ENCODE data around the gene GLTP. TPM values are rescaled to one million over a fixed set of nuclear protein-coding genes. Genes with fewer than 3 reads are reported as not detected.

The GLTP gene
- total and polyA plus RNA-seq, 3 experiments from 2014 or later = 39.3 to 67.4 (median 42.7) TPM

DNA sequence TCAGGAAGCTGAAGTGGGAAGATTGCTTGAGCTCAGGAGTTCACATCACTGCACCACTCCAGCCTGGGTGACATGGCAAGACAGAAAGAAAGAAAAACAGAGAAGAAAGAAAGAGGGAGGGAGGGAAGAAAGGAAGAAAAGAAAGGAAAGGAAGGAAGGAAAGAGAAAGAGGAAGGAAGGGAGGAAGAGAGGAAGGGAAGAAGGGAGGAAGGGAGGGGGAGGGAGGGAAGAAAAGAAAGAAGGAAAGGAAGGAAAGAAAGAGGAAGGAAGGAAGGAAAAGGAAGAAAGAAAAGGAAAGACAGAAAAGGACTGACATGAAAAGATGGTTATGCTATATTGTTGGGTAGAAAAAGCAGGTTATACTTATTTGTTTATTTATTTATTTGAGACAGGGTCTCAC lies 3.9 kb downstream of the GLTP start:
- Mint-ChIP-seq H3K9me3 (peaks cover 0 to 3% (median 0%) of the 10 kb centered on the region in 5 donors), H3K4me1 (peaks cover 55 to 74% (median 74%) of the 10 kb centered on the region in 3 donors), H3K27me3 (no peaks in the 10 kb centered on the region), H3K36me3 (peaks cover 4 to 38% (median 4%) of the 10 kb centered on the region in 3 donors), H3K4me3 (peak overlapping the region in 1 of 7 donors; percentile 52), H3K27ac (peak overlapping the region in 4 of 8 donors; percentile 37 to 68 (median 52))
- Histone ChIP-seq H3K27me3 (ENCODE audit: insufficient read depth, low read length, poor library complexity, severe bottlenecking) (no peaks in the 10 kb centered on the region), H3K4me3 (ENCODE audit: low read length) (no peak overlapping the region), H3K4me1 (ENCODE audit: insufficient read depth, low read length) (peaks cover 30% of the 10 kb centered on the region), H3K36me3 (ENCODE audit: insufficient read depth, low read length) (no peaks in the 10 kb centered on the region), H3K9me3 (ENCODE audit: low read length) (no peaks in the 10 kb centered on the region), H3K27ac (ENCODE audit: low read depth, low read length) (no peak overlapping the region)
- no peak for DNase-seq
- POLR2A ChIA-PET = no interaction called here
- CTCF ChIA-PET = interaction anchor here (0.9 kb wide), 1 partner anchor 71 kb away, joined by 3 read pairs; no protein-coding TSS in a partner anchor

DNA sequence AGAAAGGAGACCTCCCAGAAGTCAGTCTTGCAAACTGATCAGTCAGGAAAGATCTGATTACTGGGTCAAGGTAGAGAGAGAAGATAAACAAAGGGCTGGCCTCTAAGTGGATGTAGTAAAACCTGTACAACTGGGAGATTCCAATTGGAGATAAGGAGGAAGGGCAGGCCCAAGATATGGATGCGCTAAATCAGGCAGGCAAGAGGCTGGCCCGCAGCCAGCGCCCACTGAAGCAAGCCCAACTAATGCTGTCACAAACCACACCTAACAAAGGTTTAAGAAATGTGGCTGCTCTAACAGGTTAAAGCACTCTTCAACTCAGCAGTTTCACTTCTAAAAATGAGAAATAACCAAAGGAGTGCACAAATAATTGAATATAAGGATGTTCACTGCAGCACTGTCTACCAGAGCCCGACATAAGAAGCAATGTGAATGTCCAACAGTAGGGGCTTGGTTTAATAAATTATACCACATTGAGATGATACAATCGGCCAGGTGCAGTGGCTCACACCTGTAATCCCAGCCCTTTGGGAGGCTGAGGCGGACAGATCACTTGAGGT lies 4.7 kb downstream of the GLTP start:
- Mint-ChIP-seq H3K9me3 (peaks cover 0 to 3% (median 0%) of the 10 kb centered on the region in 5 donors), H3K4me3 (peak overlapping the region in 2 of 7 donors; percentile 8 to 52), H3K36me3 (peaks cover 4 to 40% (median 5%) of the 10 kb centered on the region in 3 donors), H3K27ac (peak overlapping the region in 4 of 8 donors; percentile 37 to 67 (median 55)), H3K4me1 (peaks cover 51 to 70% (median 68%) of the 10 kb centered on the region in 3 donors), H3K27me3 (no peaks in the 10 kb centered on the region)
- no peak for DNase-seq
- no peaks in the 10 kb centered on the region for H3K36me3 ChIP-seq (ENCODE audit: insufficient read depth, low read length)
- H3K9me3 ChIP-seq (ENCODE audit: low read length) = no peaks in the 10 kb centered on the region
- POLR2A ChIA-PET = no interaction called here
- CTCF ChIA-PET = interaction anchor here (1.5 kb wide), 1 partner anchor 23 kb away, joined by 3 read pairs; no protein-coding TSS in a partner anchor
- H3K27me3 ChIP-seq (ENCODE audit: insufficient read depth, low read length, poor library complexity, severe bottlenecking) = no peaks in the 10 kb centered on the region
- H3K4me3 ChIP-seq (ENCODE audit: low read length) = no peak overlapping the region
- peaks cover 22% of the 10 kb centered on the region for H3K4me1 ChIP-seq (ENCODE audit: insufficient read depth, low read length)
- no peak overlapping the region for H3K27ac ChIP-seq (ENCODE audit: low read depth, low read length)

DNA sequence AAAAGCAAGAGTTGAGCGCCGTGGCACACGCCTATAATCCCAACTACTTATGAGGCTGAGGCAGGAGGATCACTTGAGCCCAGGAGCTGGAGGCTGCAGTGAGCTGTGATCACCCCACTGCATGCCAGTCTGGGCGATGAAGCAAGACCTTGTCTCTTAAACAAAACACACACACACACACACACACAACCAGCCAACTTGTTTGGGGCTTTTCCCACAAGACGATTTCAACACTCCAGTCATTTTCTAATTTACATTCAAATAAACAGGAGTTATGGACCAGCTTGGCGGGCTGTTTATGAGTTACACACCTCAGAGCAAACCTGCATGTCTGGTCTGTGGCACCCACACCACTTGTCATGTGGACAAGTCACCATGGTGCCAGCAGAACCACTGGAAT lies 6.7 kb downstream of the GLTP start:
- CTCF ChIA-PET = interaction anchor here (1.1 to 1.4 kb wide), 2 partner anchors 11 to 20 kb away, joined by 3 to 5 read pairs; no protein-coding TSS in a partner anchor
- no peaks in the 10 kb centered on the region for H3K27me3 Mint-ChIP-seq
- H3K4me3 Mint-ChIP-seq = no peak overlapping the region

DNA sequence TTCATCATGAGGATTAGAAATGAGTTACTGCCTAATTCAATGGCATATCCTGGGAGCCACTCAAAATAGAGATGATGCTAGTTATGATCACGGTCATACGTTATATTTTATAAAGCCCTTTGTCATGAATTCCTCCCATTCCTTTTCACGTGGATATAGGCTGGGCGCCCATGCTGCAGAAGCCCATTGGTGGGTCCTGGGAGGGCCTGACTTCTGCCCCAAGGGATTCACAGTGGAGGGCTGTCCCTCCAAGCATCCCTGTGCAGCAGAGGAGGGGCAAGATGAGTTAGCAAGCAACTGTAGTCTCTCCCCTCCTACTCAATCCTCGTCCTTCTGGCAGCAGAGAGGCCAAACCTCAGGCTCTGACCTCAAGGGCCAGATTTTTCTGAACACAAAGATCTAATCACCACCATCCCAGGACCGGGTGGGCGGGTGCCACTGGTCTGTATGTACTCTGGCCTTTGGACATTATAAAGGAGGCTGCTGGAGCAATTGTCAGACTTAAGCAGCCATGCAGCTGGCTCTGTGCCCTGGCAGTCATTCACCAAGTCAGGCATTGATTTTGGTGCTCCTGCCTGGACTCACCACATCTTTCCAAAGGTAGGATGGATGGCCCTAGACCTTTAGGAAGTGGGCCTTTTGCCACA lies 8.6 kb downstream of the GLTP start:
- CTCF ChIA-PET = interaction anchor here (0.6 kb wide), 1 partner anchor 18 kb away, joined by 4 read pairs; no protein-coding TSS in a partner anchor
- Mint-ChIP-seq H3K4me1 (peaks cover 27 to 48% (median 41%) of the 10 kb centered on the region in 3 donors), H3K27me3 (no peaks in the 10 kb centered on the region), H3K27ac (peak overlapping the region in 2 of 8 donors; percentile 4 to 57), H3K4me3 (no peak overlapping the region), H3K9me3 (no peaks in the 10 kb centered on the region), H3K36me3 (peaks cover 4 to 34% (median 12%) of the 10 kb centered on the region in 3 donors)
- DNase-seq = no peak
- no peaks in the 10 kb centered on the region for H3K27me3 ChIP-seq (ENCODE audit: insufficient read depth, low read length, poor library complexity, severe bottlenecking)
- H3K36me3 ChIP-seq (ENCODE audit: insufficient read depth, low read length) = no peaks in the 10 kb centered on the region
- H3K9me3 ChIP-seq (ENCODE audit: low read length) = no peaks in the 10 kb centered on the region
- POLR2A ChIA-PET = no interaction called here
- no peak overlapping the region for H3K4me3 ChIP-seq (ENCODE audit: low read length)
- H3K4me1 ChIP-seq (ENCODE audit: insufficient read depth, low read length) = no peaks in the 10 kb centered on the region
- H3K27ac ChIP-seq (ENCODE audit: low read depth, low read length) = no peak overlapping the region

More for the DNA sequence above, 6.7 kb downstream of the GLTP start:
- DNase-seq = no peak
- no peaks in the 10 kb centered on the region for H3K27me3 ChIP-seq (ENCODE audit: insufficient read depth, low read length, poor library complexity, severe bottlenecking)
- Mint-ChIP-seq H3K36me3 (peaks cover 4 to 33% (median 8%) of the 10 kb centered on the region in 3 donors), H3K27ac (peak overlapping the region in 1 of 8 donors; percentile 23), H3K4me1 (peaks cover 38 to 61% (median 55%) of the 10 kb centered on the region in 3 donors), H3K9me3 (no peaks in the 10 kb centered on the region)
- H3K36me3 ChIP-seq (ENCODE audit: insufficient read depth, low read length) = no peaks in the 10 kb centered on the region
- H3K27ac ChIP-seq (ENCODE audit: low read depth, low read length) = no peak overlapping the region
- H3K4me1 ChIP-seq (ENCODE audit: insufficient read depth, low read length) = peaks cover 10% of the 10 kb centered on the region
- POLR2A ChIA-PET = interaction anchor here (0.7 kb wide), 1 partner anchor 20 kb away, joined by 12 read pairs; no protein-coding TSS in a partner anchor
- no peak overlapping the region for H3K4me3 ChIP-seq (ENCODE audit: low read length)
- no peaks in the 10 kb centered on the region for H3K9me3 ChIP-seq (ENCODE audit: low read length)

DNA sequence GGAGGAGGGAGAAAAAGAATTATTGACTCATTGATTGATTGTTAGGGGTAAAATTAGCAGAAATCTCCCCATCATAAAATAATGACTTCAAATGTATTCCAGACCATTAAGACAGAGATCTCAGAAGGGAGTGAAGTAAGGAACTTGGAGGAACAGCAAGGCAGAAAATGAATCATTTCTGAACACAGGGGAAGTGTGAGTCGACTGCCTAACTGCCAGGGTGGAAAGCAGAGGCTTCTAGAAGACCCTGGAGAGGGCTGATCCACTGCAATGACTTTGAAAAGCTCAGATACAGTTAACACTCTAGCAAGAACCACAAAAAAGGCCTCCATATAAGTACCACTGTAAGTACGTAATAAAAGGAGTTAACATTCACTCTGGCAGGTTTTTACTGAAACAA lies 9.7 kb downstream of the GLTP start:
- H3K27ac Mint-ChIP-seq = peak overlapping the region in 3 of 8 donors; percentile 9 to 21 (median 20)
- H3K9me3 Mint-ChIP-seq = no peaks in the 10 kb centered on the region
- no peaks in the 10 kb centered on the region for H3K36me3 ChIP-seq (ENCODE audit: insufficient read depth, low read length)
- H3K4me3 Mint-ChIP-seq = no peak overlapping the region
- H3K4me1 ChIP-seq (ENCODE audit: insufficient read depth, low read length) = no peaks in the 10 kb centered on the region
- H3K36me3 Mint-ChIP-seq = peaks cover 4 to 34% (median 12%) of the 10 kb centered on the region in 3 donors
- no peaks in the 10 kb centered on the region for H3K27me3 Mint-ChIP-seq
- H3K4me1 Mint-ChIP-seq = peaks cover 23 to 47% (median 42%) of the 10 kb centered on the region in 3 donors
- DNase-seq = no peak
- CTCF ChIA-PET = no interaction called here
- H3K9me3 ChIP-seq (ENCODE audit: low read length) = no peaks in the 10 kb centered on the region
- no peak overlapping the region for H3K27ac ChIP-seq (ENCODE audit: low read depth, low read length)
- H3K4me3 ChIP-seq (ENCODE audit: low read length) = no peak overlapping the region
- no peaks in the 10 kb centered on the region for H3K27me3 ChIP-seq (ENCODE audit: insufficient read depth, low read length, poor library complexity, severe bottlenecking)
- POLR2A ChIA-PET = interaction anchor here (0.7 kb wide), 1 partner anchor 454 kb away, joined by 6 read pairs; no protein-coding TSS in a partner anchor

DNA sequence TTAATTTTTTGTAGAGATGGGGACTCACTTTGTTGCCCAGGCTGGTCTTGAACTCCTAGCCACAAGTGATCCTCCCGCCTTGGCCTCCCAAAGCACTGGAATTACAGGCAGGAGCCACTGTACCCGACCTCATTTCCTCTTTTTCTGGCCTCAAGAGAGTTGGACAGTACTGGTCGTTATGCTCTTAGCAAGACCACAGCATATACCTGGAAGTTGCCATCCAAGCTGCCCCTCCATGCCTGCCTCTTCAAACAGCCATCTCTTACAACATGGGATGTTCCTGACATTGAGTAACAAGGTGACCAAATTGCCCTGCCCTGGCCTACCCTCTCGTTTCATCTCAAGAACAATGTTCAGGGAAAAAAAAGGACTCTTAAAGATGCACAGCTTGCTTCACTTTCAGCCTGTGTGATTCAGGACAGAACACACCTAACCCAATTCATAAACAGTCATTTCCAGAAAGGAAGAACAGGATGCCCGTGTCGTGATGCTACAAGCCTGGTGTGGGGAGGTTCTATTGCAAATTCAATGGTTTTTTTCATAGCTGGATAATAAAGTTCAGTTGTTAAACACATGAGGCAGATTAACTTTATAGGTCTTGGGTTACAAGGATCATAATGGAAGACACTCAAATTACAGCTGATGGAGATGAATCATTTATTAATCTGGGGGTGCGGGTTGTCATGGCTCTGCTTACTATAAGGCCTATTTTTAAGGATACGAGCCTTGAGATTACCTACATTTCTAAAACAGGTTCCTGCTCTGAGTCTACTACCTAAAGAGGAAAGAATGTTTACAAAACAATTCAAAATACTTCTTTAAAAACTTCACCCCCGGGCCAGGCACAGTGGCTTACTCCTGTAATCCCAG lies 11.9 kb downstream of the GLTP start:
- H3K36me3 ChIP-seq (ENCODE audit: insufficient read depth, low read length) = no peaks in the 10 kb centered on the region
- no peaks in the 10 kb centered on the region for H3K27me3 ChIP-seq (ENCODE audit: insufficient read depth, low read length, poor library complexity, severe bottlenecking)
- ChIA-PET CTCF (interaction anchor here (0.8 to 1.4 kb wide), 3 partner anchors 23 to 63 kb away, joined by 3 read pairs; no protein-coding TSS in a partner anchor), POLR2A (no interaction called here)
- H3K27ac ChIP-seq (ENCODE audit: low read depth, low read length) = no peak overlapping the region
- Mint-ChIP-seq H3K27me3 (peaks cover 0 to 1% of the 10 kb centered on the region in 2 donors), H3K4me3 (no peak overlapping the region), H3K36me3 (peaks cover 4 to 24% (median 12%) of the 10 kb centered on the region in 3 donors), H3K4me1 (peaks cover 31 to 54% (median 45%) of the 10 kb centered on the region in 3 donors), H3K27ac (peak overlapping the region in 5 of 8 donors; percentile 6 to 55 (median 20)), H3K9me3 (no peaks in the 10 kb centered on the region)
- no peaks in the 10 kb centered on the region for H3K9me3 ChIP-seq (ENCODE audit: low read length)
- DNase-seq = no peak
- peaks cover 14% of the 10 kb centered on the region for H3K4me1 ChIP-seq (ENCODE audit: insufficient read depth, low read length)
- no peak overlapping the region for H3K4me3 ChIP-seq (ENCODE audit: low read length)

DNA sequence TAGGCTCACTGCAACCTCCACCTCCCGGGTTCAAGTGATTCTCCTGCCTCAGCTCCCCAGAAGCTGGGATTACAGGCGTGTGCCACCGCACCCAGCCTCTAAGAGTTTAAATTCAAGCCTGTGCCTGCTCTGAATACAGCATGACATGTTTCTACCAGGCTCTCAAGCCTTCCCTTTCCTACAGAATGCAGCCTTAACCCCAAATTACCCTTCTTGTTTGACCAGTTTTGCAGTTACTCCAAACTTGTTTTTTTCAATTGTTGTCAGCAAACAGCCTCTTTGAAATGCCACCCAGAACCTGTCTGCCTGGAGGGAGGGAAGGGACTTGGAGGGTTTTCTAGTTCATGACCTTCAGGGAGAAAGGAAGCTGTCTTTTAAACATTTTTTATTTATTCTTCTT lies 15.4 kb downstream of the GLTP start:
- Histone ChIP-seq H3K4me3 (ENCODE audit: low read length) (no peak overlapping the region), H3K27ac (ENCODE audit: low read depth, low read length) (no peak overlapping the region), H3K9me3 (ENCODE audit: low read length) (no peaks in the 10 kb centered on the region), H3K4me1 (ENCODE audit: insufficient read depth, low read length) (peaks cover 14% of the 10 kb centered on the region), H3K36me3 (ENCODE audit: insufficient read depth, low read length) (peaks cover 3% of the 10 kb centered on the region), H3K27me3 (ENCODE audit: insufficient read depth, low read length, poor library complexity, severe bottlenecking) (no peaks in the 10 kb centered on the region)
- H3K4me3 Mint-ChIP-seq = no peak overlapping the region
- peaks cover 27 to 45% (median 42%) of the 10 kb centered on the region in 3 donors for H3K4me1 Mint-ChIP-seq
- H3K27me3 Mint-ChIP-seq = peaks cover 0 to 1% of the 10 kb centered on the region in 2 donors
- ChIA-PET POLR2A (no interaction called here), CTCF (interaction anchor here (1.6 kb wide), 1 partner anchor 20 kb away, joined by 6 read pairs; no protein-coding TSS in a partner anchor)
- DNase-seq = no peak
- H3K9me3 Mint-ChIP-seq = no peaks in the 10 kb centered on the region
- H3K36me3 Mint-ChIP-seq = peaks cover 0 to 16% (median 4%) of the 10 kb centered on the region in 3 donors
- H3K27ac Mint-ChIP-seq = peak overlapping the region in 7 of 8 donors; percentile 57 to 93 (median 87)

Data from CD8-positive, alpha-beta memory T cell (primary cell).